Loucy (cell line): ENCODE measurements around the gene RGS9.
"Not testable (repeated sequence)": the region's sequence is repeated elsewhere in the genome, so short reads cannot be mapped to it uniquely, and the experiment has no call there.

ENCODE experiments used
- H2AFZ ChIP-seq: fragments of 200-600 bp; sonication (generic); 2 replicates; pipeline ENCODE4 v1.6.0; 2016; ENCODE audit warnings: antibody characterized with exemption, mild to moderate bottlenecking, low read length, moderate library complexity
- H3F3A ChIP-seq: fragments of 200-600 bp; 2 replicates; pipeline ENCODE4 v1.6.0; 2016; ENCODE audit warnings: antibody characterized with exemption, low read depth, mild to moderate bottlenecking
- H3K27me3 ChIP-seq: fragments of 200-600 bp; sonication (generic); 2 replicates; pipeline ENCODE4 v1.6.1; 2014; ENCODE audit warnings: low read length, mild to moderate bottlenecking; ENCODE audit not compliant: insufficient read depth, poor library complexity, severe bottlenecking
- H3K36me3 ChIP-seq: fragments of 200-600 bp; sonication (generic); 2 replicates; pipeline ENCODE4 v1.6.1; 2016; ENCODE audit warnings: low read length; ENCODE audit not compliant: insufficient read depth
- H3K4me1 ChIP-seq: fragments of 200-600 bp; sonication (generic); 2 replicates; pipeline ENCODE4 v1.5.1; 2014; ENCODE audit warnings: low read length, mild to moderate bottlenecking; ENCODE audit not compliant: insufficient read depth, poor library complexity, severe bottlenecking
- H3K4me2 ChIP-seq: fragments of 200-600 bp; sonication (generic); 2 replicates; pipeline ENCODE4 v1.6.0; 2014; ENCODE audit warnings: antibody characterized with exemption, low read length, low read depth, mild to moderate bottlenecking; ENCODE audit not compliant: poor library complexity, severe bottlenecking
- H3K4me3 ChIP-seq: fragments of 200-600 bp; sonication (generic); 2 replicates; pipeline ENCODE4 v1.5.1; 2014; ENCODE audit warnings: low read length, mild to moderate bottlenecking, mixed read lengths; ENCODE audit not compliant: poor library complexity, severe bottlenecking
- H3K79me2 ChIP-seq: fragments of 200-600 bp; sonication (generic); 2 replicates; pipeline ENCODE4 v1.6.1; 2014; ENCODE audit warnings: low read length; ENCODE audit not compliant: insufficient read depth
- H3K9ac ChIP-seq: fragments of 200-600 bp; sonication (generic); 2 replicates; pipeline ENCODE4 v1.6.0; 2014; ENCODE audit warnings: mild to moderate bottlenecking, low read depth, low read length, moderate library complexity; ENCODE audit not compliant: poor library complexity, severe bottlenecking
- H3K9me2 ChIP-seq: fragments of 200-600 bp; sonication (generic); replicated peaks from 2 replicates; pipeline ENCODE4 v1.6.1; 2016; ENCODE audit warnings: low read depth, low read length, mixed read lengths
- H3K9me3 ChIP-seq: fragments of 200-600 bp; sonication (generic); 2 replicates; pipeline ENCODE4 v1.6.1; 2014; ENCODE audit warnings: mild to moderate bottlenecking, antibody characterized with exemption, low read length, low read depth; ENCODE audit not compliant: insufficient read depth
- H4K20me1 ChIP-seq: fragments of 200-600 bp; sonication (generic); 2 replicates; pipeline ENCODE4 v1.6.0; 2014; ENCODE audit warnings: antibody characterized with exemption, low read length, mild to moderate bottlenecking; ENCODE audit not compliant: insufficient read depth, poor library complexity, severe bottlenecking
- EZH2phosphoT487 ChIP-seq: fragments of 200-600 bp; IDR thresholded peaks from 2 replicates; pipeline ENCODE4 v1.6.1; 2018; ENCODE audit warnings: antibody characterized with exemption, mild to moderate bottlenecking, moderate library complexity, borderline replicate concordance
- TF ChIP-seq, protein P1 (sequence below): fragments of 200-600 bp; sonication (generic); conservative IDR thresholded peaks from 2 replicates; pipeline ENCODE4 v1.5.1; 2014; ENCODE audit warnings: mild to moderate bottlenecking, antibody characterized with exemption, low read length

RGS9 gene

GRCh38 chr17:65109990-65110680 is 27.0 kb upstream of the RGS9 start:
- H3K9me2 ChIP-seq, result no peaks in the 10 kb centered on the region
- H3K4me2 ChIP-seq, result no peak overlapping the region
- H3K9me3 ChIP-seq, result no peaks in the 10 kb centered on the region
- H3K4me3 ChIP-seq, result no peak overlapping the region
- H4K20me1 ChIP-seq, result no peaks in the 10 kb centered on the region
- no peak overlapping the region for H3K9ac ChIP-seq
- H3K27me3 ChIP-seq, result no peaks in the 10 kb centered on the region
- no peaks in the 10 kb centered on the region for H3K79me2 ChIP-seq
- H3K4me1 ChIP-seq, result peaks cover 3% of the 10 kb centered on the region
- H3F3A ChIP-seq, result no peaks in the 10 kb centered on the region
- H3K36me3 ChIP-seq, result no peaks in the 10 kb centered on the region
- H2AFZ ChIP-seq, result no peak overlapping the region
- no peak for TF ChIP-seq EZH2phosphoT487
- TF ChIP-seq, protein P1, sequence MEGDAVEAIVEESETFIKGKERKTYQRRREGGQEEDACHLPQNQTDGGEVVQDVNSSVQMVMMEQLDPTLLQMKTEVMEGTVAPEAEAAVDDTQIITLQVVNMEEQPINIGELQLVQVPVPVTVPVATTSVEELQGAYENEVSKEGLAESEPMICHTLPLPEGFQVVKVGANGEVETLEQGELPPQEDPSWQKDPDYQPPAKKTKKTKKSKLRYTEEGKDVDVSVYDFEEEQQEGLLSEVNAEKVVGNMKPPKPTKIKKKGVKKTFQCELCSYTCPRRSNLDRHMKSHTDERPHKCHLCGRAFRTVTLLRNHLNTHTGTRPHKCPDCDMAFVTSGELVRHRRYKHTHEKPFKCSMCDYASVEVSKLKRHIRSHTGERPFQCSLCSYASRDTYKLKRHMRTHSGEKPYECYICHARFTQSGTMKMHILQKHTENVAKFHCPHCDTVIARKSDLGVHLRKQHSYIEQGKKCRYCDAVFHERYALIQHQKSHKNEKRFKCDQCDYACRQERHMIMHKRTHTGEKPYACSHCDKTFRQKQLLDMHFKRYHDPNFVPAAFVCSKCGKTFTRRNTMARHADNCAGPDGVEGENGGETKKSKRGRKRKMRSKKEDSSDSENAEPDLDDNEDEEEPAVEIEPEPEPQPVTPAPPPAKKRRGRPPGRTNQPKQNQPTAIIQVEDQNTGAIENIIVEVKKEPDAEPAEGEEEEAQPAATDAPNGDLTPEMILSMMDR, result no peak

- H3K4me3 ChIP-seq, result peak overlapping the region; percentile 24
- no peak for TF ChIP-seq EZH2phosphoT487
- TF ChIP-seq, protein P1, result no peak
- H4K20me1 ChIP-seq, result no peaks in the 10 kb centered on the region
- 0 out of 2 replicates have a peak, but pooled peaks cover under 1% of the 10 kb centered on the region for H3F3A ChIP-seq
- no peak overlapping the region for H3K9ac ChIP-seq
- peaks cover 15% of the 10 kb centered on the region for H3K4me1 ChIP-seq
- no peaks in the 10 kb centered on the region for H3K9me2 ChIP-seq
- no peaks in the 10 kb centered on the region for H3K79me2 ChIP-seq
- H2AFZ ChIP-seq, result peak overlapping the region; percentile 82
- H3K4me2 ChIP-seq, result peak overlapping the region; percentile 58
- H3K27me3 ChIP-seq, result no peaks in the 10 kb centered on the region
- H3K9me3 ChIP-seq, result no peaks in the 10 kb centered on the region
- no peaks in the 10 kb centered on the region for H3K36me3 ChIP-seq
Observed at GRCh38 chr17:65115839-65116238, 21.3 kb upstream of the RGS9 start.

GRCh38 chr17:65116515-65116914 is 20.7 kb upstream of the RGS9 start:
- H3F3A ChIP-seq, H3K79me2 ChIP-seq, H4K20me1 ChIP-seq, H3K36me3 ChIP-seq, H3K4me2 ChIP-seq, H3K27me3 ChIP-seq, H2AFZ ChIP-seq, H3K4me3 ChIP-seq, H3K9ac ChIP-seq, H3K9me3 ChIP-seq, H3K9me2 ChIP-seq: not testable (repeated sequence)
- H3K4me1 ChIP-seq, result peaks cover 15% of the 10 kb centered on the region
